OCI-M2 (cell line): ENCODE results near the gene RNU1-3.
"Not testable (repeated sequence)": the region's sequence is repeated elsewhere in the genome, so short reads cannot be mapped to it uniquely, and the experiment has no call there.

Source experiments
- DNase-seq: peaks from one replicate; lab custom pipeline; 2025; ENCODE audit not compliant: unreplicated experiment; lab: John Stamatoyannopoulos, UW

RNU1-3 gene

DNA sequence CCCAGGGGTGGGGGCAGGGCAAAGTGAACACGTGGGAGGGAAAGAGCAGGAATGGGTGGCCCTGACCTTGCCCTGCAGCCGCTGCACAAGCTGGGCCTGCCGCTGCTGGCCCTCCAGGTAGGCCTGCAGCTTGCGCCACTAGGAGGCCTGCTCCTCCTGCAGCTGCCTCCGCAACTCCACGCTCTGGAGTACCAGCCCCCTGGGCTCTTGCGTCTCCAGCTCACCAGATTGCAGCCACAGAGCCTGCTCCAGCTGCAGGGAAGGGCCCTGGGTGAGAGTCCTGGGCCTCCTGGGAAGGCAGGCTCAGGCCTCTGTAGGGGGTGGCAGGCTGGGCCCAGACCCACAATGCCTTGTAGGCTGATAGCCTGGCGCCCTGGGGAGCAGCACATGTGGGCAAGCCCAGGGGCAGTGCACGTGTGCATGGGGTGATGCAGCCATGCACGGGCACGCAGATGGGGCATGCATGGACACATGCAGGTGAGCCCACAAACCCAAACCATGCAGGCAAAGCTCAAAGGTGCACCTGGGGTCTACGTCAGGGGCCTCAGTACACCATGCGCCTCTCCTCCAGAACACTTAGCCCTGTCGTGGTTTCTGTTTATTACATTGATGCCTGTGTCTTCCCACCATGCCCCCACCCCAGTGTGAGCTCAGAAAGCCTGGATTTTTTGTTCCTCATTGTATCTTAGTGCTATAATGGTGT is 9.6 kb downstream of the RNU1-3 start:
- not testable (repeated sequence) for DNase-seq

DNA sequence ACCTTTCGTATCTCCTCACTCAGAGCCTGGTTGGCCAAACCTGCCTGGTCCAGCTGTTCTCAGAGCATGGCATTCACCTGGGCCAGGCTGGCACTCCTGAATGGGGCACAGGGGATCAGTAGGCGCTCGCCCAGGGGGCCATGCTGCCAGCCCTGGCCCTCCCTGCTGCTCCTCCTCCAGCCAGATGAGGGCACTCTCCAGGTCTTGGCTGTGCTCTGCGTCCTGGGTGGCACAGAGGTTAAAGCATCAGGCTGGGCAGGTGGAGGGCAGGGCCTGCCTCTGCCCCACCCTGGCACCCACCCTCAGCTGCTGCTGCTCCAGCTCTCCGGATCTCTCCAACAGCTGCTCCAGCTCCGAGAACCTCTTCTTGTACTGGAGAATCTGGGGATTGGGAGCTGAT is 10.2 kb downstream of the RNU1-3 start:
- not testable (repeated sequence) for DNase-seq

DNA sequence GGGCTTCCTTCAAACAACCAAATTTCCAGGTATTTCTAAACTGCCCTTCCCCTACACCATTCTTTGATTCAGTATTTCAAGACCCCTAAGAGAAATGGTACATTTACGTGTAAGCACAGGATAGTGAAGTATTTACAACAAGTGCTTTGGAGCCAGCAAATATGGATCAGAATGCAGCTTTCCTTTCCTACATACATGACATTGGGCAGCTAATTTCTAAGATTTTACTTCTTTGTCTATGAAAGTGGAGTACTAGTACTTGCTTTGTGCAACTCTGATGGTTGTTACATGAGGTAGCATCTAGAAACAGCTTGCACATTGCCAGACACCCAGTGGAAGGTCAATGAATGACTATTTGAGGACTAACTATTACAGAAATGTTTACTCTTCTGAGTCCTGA is 15.2 kb downstream of the RNU1-3 start:
- DNase-seq, result not testable (repeated sequence)

DNA sequence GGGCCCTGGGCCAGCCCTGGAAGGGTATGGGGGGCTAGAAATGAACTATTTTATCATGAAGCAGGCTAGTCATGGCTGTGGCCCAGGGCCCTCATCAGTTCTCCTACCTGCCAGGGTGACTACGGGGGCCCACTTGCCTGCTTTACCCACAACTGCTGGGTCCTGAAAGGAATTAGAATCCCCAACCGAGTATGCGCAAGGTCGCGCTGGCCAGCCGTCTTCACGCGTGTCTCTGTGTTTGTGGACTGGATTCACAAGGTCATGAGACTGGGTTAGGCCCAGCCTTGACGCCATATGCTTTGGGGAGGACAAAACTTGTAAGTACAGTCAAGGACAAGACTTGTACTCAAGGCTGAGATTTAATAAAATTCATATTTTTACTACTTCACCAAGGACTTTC is 16.8 kb downstream of the RNU1-3 start:
- DNase-seq, result not testable (repeated sequence)

DNA sequence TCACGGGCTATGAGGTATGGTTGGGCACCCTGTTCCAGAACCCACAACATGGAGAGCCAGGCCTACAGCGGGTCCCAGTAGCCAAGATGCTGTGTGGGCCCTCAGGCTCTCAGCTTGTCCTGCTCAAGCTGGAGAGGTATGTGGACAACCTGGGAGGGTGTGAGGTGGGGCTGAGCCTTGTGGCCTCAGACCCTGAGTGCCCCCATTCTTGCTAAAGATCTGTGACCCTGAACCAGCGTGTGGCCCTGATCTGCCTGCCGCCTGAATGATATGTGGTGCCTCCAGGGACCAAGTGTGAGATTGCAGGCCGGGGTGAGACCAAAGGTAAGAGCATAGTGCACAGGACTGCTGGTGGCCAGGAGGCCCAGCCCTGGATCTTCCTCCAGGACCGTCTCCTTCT is 17.4 kb downstream of the RNU1-3 start:
- DNase-seq, result not testable (repeated sequence)

DNA sequence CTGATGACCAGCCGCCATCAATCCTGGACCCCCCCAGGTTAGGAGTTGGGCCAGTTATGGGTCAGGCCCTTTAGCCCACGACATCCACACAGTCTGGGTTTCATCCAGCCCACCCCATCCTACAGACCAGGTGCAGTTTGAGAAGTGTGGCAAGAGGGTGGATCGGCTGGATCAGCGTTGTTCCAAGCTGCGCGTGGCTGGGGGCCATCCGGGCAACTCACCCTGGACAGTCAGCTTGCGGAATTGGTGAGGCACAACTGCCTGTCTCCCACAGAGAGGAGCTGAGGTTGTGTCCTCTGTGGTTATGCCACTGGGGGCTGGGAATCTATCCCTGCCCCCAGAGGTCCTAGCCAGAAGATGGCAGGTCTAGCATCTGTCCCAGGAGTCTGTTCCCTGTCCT is 18.0 kb downstream of the RNU1-3 start:
- not testable (repeated sequence) for DNase-seq

DNA sequence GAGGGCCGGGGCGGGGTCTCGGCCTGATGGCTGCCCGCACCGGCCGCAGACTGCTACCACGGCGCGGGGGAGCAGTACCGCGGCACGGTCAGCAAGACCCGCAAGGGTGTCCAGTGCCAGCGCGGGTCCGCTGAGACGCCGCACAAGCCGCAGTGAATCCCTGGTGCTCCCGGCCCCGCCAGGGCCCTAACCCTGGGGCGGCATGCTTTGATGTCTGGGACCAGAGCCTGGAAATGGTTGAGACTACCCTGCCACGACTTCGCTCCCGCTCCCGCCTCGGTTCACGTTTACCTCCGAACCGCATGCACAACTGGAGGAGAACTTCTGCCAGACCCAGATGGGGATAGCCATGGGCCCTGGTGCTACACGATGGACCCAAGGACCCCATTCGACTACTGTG is 18.5 kb downstream of the RNU1-3 start:
- not testable (repeated sequence) for DNase-seq

DNA sequence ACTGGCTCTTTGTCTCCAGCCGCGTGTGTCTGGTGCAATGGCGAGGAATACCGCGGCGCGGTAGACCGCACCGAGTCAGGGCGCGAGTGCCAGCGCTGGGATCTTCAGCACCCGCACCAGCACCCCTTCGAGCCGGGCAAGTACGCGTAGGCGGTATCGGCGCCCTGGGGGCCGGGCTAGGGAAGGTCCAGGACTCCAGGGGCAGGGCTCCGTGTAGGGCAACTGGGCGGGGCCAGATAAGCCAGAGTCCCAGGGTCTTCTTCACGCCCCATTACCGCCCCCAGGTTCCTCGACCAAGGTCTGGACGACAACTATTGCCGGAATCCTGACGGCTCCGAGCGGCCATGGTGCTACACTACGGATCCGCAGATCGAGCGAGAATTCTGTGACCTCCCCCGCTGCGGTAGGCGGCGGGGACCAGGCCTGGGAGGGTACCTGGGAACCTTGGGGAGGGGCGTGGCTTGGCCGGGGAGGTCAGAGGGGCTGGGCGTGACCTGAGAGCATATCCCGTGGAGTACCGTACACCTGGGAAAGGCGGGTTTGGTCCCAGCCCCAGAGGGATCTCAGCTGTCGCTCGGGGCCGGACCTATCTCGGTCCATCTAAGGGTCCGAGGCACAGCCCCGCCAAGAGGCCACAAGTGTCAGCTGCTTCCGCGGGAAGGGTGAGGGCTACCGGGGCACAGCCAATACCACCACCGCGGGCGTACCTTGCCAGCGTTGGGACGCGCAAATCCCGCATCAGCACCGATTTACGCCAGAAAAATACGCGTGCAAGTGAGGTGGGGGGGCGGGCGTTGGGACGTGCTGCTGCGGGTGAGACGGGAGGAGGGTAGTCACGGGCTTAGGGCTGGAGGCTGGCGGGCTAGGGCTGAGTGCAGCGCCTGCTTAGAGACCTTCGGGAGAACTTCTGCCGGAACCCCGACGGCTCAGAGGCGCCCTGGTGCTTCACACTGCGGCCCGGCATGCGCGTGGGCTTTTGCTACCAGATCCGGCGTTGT is 19.3 kb downstream of the RNU1-3 start:
- not testable (repeated sequence) for DNase-seq

DNA sequence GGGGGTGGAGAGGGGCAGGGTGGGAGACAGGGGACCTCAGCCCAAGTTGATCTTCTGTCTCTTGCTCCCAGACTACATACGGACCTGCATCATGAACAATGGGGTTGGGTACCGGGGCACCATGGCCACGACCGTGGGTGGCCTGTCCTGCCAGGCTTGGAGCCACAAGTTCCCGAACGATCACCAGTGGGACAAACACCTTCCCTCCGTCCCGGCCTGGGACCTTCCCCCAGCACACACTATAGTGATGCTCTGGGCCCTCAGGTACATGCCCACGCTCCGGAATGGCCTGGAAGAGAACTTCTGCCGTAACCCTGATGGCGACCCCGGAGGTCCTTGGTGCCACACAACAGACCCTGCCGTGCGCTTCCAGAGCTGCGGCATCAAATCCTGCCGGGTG is 20.0 kb downstream of the RNU1-3 start:
- DNase-seq, result not testable (repeated sequence)

DNA sequence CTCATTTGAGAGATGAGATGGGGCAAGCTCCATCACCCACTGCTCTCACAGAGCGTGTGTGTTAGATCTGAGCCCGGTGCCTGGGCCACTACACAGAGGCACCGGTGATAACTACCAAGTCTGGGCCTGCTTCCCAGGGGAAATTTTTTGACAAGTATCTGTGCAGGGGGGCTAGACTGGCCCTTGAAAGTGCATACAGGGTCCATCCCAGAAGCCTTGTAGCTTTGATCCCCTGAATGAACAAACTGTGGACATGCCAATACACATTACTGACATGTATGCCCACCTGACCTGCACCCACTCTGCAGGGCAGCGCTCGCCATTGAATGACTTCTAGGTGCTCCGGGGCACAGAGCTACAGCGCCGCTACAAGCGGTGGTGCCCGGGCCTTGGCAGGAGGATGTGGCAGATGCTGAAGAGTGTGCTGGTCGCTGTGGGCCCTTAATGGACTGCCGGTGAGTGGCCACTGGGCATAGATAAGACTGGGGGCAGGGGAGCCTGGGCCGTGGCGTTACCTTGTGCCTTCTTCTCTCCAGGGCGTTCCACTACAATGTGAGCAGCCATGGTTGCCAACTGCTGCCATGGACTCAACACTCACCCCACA is 20.6 kb downstream of the RNU1-3 start:
- not testable (repeated sequence) for DNase-seq

DNA sequence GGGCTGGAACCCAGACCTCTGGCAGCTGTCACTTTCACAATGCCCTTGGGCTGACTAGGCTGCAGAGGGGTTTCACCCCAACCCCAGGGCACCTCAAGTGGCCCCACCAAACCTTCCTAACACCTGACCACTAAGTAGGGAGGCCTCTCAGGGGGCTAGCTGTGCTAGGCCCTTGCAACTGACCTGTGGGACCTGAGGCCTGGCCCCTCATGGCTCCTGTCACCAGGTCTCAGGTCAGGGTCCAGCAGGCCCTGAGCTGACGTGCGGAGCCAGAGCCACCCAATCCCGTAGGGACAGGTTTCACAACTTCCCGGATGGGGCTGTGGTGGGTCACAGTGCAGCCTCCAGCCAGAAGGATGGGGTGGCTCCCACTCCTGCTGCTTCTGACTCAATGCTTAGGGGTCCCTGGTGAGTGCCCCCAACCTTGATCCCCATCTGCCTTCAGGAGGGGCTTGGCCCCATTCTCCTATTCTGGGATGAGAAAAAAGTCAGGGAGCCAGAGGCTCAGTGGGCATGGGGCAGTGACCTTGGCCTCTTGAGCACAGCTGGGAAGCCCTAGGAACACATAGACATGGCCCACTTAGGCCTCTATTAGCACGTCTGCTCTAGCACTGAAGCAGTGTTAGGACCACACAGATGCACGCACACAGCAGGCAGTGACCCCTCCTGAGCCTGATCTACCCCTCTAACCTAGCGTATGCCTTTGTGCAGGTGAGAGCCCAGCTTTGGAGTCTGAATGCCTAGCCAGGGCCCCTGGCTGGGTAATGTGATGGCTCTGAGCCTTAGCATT is 21.3 kb downstream of the RNU1-3 start:
- not testable (repeated sequence) for DNase-seq

DNA sequence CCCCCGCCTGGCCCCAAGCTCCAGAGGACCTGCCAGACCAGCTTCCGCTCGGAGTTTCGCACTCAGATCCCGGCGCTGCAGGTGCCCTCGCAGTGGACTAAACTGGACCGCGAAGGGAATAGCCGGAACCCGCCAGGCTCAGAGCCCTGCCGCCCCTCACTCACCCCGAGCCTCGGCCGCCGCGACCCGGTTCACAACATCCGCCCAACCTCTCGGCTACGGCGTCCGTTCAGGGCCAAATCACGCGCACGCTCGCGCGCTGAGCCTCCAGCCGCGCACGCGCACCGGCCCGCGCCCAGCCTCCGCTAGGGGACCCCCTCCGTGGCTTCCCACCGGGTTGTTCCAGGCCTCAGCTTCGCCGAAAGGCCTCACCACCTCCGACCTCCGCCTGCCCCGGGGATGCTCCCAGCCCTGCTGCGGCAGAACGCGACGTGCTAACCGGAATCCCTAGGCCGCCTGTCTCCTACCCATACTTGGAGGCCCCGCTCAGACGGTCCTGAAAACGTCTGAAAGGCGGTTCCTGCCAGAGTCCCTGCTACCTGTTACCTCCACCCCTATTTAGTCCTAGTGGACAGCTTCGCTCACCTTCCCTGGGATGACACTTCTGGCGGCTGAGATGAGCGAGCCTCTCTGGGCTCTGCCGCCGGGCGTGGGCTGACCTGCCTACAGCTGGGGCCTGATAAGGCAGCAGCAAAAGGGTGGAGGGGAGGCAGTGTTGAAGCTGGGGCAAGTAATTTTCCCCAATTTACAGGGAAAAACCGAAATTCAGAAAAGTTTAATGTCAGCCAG is 22.1 kb downstream of the RNU1-3 start:
- peak; percentile 89 for DNase-seq

DNA sequence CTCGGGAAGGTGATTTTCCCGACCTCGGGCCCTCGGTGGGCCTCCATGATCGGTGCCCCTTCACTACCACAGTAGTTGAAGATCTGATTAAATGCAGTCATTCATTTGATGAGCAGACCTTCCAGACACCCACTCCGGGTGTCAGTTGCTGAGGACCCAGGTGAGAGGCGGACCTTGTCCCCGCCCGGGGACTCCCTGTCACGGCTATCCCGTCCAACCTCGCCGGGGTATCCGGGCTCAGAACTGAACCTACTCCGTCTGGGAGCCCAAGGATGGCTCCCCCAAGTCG is 22.6 kb downstream of the RNU1-3 start:
- DNase-seq, result no peak

DNA sequence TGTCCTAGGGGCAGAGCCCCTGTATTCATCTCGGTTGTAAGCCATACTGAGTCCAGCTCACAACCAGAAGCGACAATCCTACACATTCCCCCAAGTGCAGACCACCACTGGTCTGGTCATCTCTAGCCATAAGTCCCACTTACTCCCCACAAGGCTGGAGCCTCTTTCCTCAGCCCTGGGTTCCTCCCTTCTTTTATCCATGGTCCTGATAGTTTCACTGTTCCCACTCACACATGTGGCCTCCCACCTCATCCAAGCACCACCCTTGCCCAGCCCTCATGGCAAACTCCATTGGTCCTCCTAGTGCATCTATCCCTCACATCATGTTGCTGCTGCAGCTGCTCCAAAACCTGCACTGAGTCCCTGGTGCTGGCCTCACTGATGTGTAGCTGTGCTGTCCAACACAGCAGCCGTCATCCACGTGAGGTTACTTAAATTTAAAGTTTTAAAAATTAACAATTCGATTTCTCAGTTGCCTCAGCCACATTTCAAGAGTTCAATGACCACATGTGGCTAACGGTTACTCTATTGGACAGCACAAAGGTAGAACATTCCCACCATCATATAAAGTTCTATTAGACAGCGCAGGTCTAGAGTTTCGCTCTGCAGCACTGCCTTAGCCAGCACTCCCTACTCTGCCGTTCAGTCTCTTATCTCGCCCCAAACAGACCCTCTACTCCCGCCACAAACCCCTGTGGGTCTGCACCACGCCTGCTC is 23.1 kb downstream of the RNU1-3 start:
- peak; percentile 62 for DNase-seq

DNA sequence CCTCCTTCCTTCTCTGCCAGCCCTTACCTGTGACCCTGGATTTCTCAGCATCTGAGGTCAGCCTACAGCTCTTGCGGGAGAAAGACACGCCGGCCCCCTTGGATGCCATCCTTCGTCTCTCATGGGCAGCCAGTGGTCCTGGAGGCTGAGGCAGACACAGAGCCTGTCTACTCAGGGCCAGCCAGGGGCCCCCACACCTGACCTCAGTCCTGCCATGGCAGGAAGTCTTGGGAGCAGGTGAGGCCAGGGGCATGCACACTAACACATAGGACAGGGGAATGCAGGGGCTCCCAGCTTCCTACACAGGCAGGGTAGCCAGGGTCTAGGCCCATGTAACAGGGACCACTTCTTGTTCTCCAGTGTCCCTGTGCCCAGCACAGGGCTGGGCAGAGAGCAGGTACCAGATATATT is 23.7 kb downstream of the RNU1-3 start:
- not testable (repeated sequence) for DNase-seq

DNA sequence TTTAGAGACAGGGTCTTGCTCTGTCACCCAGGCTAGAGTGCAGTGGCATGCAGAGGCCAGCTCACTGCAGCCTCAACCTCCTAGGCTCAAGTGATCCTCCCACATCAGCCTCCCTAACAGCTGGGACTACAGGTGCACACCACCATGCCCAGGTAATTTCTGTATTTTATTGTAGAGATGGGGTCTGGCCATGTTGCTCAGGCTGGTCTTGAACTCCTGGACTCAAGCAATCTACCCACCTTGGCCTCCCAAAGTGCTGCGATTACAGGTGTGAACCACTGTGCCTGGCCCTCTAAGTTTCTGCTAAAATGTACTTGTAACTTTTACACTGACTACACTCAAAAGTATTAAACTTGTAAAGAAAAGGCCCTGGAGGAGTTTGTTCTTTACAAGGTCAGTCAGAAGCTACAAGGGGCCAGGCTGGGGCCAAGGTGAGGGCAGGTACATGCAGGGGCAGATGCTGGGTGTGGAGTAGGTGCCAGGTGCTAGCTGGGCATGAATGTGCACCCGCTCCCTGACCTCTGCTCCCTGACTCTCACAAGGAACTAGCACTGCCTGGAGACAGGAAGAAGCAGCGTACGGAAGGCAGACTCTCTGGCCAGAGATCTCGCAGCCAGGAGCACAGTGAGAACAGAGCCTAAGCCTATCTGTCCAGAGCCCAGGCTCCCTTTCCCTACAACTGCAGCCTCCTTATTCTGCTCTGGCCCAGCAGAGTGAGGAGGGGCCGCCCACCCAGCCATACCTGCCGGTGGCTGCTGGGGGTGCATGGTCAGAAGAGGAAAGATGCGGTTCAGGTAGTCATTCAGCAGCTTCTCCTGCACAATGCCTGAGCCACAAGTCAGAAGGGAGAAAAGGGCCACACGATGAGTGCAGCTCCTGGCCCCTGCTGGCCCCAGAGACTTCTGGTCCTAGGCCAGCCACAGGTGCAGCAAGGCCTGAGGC is 24.5 kb downstream of the RNU1-3 start:
- not testable (repeated sequence) for DNase-seq

DNA sequence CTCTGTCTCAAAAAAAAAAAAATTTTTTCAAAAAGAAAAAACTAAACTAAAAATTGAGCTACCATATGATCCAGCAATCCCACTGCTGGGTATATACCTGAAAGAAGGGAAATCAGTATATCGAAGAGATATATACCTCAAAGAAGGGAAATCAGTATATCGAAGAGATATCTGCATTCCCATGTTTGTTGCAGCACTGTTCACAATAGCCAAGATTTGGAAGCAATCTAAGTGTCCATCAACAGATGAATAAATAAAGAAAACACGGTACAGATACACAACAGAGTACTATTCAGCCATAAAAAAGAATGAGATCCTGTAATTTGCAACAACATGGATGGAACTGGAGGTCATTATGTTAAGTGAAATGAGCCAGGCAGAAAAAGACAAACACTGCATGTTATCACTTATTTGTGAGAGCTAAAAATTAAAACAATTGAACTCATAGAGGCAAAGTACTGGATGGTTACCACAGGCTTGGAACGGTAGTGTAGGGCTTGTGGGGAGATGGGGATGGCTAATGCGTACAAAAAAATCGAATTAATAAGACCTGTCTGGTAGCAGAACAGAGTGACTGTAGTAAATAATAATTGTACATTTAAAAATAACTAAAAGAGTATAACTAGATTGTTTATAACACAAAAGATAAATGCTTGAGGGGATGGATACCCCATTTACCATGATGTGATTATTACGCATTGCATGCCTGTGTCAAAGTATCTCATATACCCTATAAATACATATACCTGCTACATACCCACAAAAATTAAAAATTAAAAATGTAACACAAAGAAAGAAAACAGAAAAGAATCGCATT is 25.4 kb downstream of the RNU1-3 start:
- not testable (repeated sequence) for DNase-seq
